ENCODE results near the gene SLC4A8.
A peak's percentile ranks its signal among the peaks of the same experiment; 100 is the strongest.

The SLC4A8 gene

GRCh38 chr12:51521554-51522276 is 97.1 kb downstream of the SLC4A8 start:
- TF ChIP-seq CTCF (conservative IDR thresholded peaks at IDR 0.05): peak; percentile 28; the same call in 1 of the 2 replicates
- no peak overlapping the region for H3K27ac ChIP-seq

DNA sequence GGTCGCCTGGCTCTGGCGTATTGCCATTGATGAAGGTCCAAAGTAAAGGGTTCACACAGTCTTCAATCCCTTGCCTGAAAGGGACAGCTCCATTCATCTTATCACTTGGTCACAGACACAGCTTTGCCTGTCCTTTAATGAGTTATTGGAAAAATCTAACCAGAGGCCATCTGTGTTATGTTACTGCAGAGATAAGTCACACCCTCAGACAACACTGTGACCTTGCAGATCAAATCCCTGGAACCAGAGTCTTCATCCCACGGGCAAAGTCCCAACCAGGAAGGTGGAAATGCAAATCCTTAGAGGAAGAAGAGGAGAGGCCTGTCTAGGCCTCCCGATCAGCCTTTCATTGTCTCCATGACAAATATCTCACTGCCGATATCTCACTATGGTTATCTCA is 98.1 kb downstream of the SLC4A8 start:
- no peak for TF ChIP-seq CTCF (conservative IDR thresholded peaks at IDR 0.05)
- H3K27ac ChIP-seq: no peak overlapping the region

DNA sequence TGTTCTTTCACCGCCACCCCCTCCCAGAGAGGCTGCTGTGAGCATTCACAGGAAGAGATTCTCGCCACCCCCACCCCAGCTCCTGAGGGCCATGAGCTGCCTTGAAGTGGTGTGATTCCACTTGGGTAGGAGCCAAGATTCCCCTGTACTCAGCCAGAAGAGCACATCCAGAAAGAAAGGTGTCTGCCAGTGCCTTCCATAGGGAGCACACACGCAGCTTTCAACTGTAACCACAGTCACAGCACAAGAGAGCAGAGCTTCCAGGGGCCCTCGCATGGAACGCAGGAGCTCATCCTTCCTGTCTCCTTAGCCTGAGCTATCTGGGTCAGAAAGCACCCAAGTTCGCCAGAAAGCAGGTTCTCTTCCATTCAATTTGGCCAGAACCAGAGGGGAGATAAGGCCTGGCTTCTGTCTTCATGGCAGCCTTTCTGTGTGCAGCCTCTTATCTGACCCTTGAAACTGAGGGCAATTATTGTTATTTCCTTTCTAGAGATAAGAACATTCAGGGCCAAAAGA is 99.8 kb downstream of the SLC4A8 start:
- no peak for TF ChIP-seq CTCF (conservative IDR thresholded peaks at IDR 0.05)
- no peak overlapping the region for H3K27ac ChIP-seq

GRCh38 chr12:51525518-51525917 is 100.9 kb downstream of the SLC4A8 start:
- no peak overlapping the region for H3K27ac ChIP-seq
- no peak for TF ChIP-seq CTCF (conservative IDR thresholded peaks at IDR 0.05)

DNA sequence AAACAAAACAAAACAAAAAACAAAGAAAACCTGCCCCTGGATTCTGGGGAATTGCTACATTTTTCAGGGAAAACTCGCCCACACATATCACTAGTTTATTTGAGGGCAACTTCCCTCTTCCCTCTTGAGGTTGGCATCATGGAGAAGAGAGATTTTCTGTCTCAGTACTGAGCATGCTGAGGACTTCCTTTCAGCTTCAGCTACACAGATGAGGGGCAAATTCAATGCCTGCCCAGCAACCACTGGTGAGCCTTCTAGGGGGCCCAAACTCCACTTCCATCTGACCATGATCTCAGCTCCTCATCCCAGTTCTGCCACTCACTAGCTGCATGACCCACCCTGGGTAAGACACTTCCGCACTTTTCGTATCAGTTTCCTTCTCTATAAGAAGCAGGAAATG is 103.3 kb downstream of the SLC4A8 start:
- TF ChIP-seq CTCF (conservative IDR thresholded peaks at IDR 0.05): no peak
- H3K27ac ChIP-seq: no peak overlapping the region

GRCh38 chr12:51528852-51529650 is 104.4 kb downstream of the SLC4A8 start:
- H3K27ac ChIP-seq: no peak overlapping the region
- TF ChIP-seq CTCF (conservative IDR thresholded peaks at IDR 0.05): no peak

- no peak for TF ChIP-seq CTCF (conservative IDR thresholded peaks at IDR 0.05)
- H3K27ac ChIP-seq: no peak overlapping the region
Measured at GRCh38 chr12:51529651-51529970, 105.0 kb downstream of the SLC4A8 start.

Measured in VCaP (cell line).